HCT116 (cell line): ENCODE measurements around the gene EXD3.

Experiments used
- EZH2 ChIP-seq: fragments of 200-600 bp; sonication (generic); IDR thresholded peaks from 2 replicates; pipeline ENCODE4 v1.6.1; 2017; ENCODE audit warnings: antibody characterized with exemption, mixed run types
- POLR2AphosphoS5 ChIP-seq: IDR thresholded peaks from 2 replicates; pipeline ENCODE4 v1.6.1; 2011; ENCODE audit warnings: mild to moderate bottlenecking, low read depth, low read length, moderate library complexity
- TF ChIP-seq, protein P1 (sequence below): IDR thresholded peaks from 2 replicates; pipeline ENCODE4 v1.6.1; 2011; ENCODE audit warnings: mild to moderate bottlenecking, low read length, moderate library complexity; ENCODE audit not compliant: insufficient replicate concordance; ENCODE audit errors: extremely low read depth
- TF ChIP-seq, protein P2 (sequence below): IDR thresholded peaks from 2 replicates; pipeline ENCODE4 v1.6.1; 2012; ENCODE audit warnings: low read depth
- TF ChIP-seq, protein P3 (sequence below), 3 experiments: fragments of 200-600 bp in 1 of 3; sonication (generic) in 1 of 3; IDR thresholded peaks in 2 of 3; conservative IDR thresholded peaks in 1 of 3; 2 replicates each; pipeline ENCODE4 v1.5.1; 2012 to 2017; ENCODE audit warnings: low read depth in 2 of 3, low read length in 2 of 3, antibody characterized with exemption in 1 of 3, borderline replicate concordance in 1 of 3, control low read depth in 1 of 3, mild to moderate bottlenecking in 1 of 3, mixed read lengths in 1 of 3, mixed run types in 1 of 3, moderate library complexity in 1 of 3; ENCODE audit not compliant: insufficient read depth in 1 of 3
- TF ChIP-seq, protein P4 (sequence below): IDR thresholded peaks from 2 replicates; pipeline ENCODE4 v1.6.1; 2012

DNA sequence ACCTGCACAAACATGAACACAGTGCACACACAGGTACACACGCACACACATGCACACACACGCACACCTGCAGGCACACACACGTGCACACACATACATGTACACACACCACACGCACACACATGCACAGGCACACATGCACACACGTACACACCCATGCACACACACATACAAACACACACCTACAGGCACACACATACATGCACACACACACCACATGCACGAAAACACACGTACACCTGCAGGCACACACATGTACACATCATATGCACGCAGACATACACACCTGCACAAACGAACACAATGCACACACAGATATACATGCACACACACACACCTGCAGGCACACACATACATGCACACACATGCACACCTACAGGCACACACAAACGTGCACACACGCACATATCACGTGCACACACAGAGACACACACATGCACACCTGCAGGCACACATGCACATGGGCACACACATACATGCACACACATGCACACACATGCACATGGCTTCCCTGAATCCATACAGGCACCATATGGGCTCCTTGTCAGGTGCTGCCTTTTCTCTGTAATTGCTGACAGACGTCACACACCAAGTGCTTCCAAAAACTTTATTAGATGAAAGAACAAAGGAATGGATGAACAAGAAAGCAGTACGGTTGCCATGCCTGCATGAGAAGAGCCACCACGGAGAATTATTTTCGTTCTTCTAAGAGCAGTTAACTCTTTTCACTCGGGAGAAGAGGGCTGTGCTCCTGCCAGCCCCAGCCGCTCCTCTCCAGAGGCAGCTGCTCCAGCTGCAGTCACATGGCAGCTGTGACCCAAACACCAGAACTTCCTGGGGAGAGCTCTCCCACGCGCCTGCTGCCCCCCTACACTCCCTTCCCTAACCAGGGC lies 57.2 kb downstream of the EXD3 start:
- TF ChIP-seq EZH2: no peak
- TF ChIP-seq, protein P1, sequence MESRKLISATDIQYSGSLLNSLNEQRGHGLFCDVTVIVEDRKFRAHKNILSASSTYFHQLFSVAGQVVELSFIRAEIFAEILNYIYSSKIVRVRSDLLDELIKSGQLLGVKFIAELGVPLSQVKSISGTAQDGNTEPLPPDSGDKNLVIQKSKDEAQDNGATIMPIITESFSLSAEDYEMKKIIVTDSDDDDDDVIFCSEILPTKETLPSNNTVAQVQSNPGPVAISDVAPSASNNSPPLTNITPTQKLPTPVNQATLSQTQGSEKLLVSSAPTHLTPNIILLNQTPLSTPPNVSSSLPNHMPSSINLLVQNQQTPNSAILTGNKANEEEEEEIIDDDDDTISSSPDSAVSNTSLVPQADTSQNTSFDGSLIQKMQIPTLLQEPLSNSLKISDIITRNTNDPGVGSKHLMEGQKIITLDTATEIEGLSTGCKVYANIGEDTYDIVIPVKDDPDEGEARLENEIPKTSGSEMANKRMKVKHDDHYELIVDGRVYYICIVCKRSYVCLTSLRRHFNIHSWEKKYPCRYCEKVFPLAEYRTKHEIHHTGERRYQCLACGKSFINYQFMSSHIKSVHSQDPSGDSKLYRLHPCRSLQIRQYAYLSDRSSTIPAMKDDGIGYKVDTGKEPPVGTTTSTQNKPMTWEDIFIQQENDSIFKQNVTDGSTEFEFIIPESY: no peak
- TF ChIP-seq, protein P2, sequence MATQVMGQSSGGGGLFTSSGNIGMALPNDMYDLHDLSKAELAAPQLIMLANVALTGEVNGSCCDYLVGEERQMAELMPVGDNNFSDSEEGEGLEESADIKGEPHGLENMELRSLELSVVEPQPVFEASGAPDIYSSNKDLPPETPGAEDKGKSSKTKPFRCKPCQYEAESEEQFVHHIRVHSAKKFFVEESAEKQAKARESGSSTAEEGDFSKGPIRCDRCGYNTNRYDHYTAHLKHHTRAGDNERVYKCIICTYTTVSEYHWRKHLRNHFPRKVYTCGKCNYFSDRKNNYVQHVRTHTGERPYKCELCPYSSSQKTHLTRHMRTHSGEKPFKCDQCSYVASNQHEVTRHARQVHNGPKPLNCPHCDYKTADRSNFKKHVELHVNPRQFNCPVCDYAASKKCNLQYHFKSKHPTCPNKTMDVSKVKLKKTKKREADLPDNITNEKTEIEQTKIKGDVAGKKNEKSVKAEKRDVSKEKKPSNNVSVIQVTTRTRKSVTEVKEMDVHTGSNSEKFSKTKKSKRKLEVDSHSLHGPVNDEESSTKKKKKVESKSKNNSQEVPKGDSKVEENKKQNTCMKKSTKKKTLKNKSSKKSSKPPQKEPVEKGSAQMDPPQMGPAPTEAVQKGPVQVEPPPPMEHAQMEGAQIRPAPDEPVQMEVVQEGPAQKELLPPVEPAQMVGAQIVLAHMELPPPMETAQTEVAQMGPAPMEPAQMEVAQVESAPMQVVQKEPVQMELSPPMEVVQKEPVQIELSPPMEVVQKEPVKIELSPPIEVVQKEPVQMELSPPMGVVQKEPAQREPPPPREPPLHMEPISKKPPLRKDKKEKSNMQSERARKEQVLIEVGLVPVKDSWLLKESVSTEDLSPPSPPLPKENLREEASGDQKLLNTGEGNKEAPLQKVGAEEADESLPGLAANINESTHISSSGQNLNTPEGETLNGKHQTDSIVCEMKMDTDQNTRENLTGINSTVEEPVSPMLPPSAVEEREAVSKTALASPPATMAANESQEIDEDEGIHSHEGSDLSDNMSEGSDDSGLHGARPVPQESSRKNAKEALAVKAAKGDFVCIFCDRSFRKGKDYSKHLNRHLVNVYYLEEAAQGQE: no peak
- TF ChIP-seq, protein P3, sequence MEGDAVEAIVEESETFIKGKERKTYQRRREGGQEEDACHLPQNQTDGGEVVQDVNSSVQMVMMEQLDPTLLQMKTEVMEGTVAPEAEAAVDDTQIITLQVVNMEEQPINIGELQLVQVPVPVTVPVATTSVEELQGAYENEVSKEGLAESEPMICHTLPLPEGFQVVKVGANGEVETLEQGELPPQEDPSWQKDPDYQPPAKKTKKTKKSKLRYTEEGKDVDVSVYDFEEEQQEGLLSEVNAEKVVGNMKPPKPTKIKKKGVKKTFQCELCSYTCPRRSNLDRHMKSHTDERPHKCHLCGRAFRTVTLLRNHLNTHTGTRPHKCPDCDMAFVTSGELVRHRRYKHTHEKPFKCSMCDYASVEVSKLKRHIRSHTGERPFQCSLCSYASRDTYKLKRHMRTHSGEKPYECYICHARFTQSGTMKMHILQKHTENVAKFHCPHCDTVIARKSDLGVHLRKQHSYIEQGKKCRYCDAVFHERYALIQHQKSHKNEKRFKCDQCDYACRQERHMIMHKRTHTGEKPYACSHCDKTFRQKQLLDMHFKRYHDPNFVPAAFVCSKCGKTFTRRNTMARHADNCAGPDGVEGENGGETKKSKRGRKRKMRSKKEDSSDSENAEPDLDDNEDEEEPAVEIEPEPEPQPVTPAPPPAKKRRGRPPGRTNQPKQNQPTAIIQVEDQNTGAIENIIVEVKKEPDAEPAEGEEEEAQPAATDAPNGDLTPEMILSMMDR (IDR thresholded peaks at IDR 0.05 in 2 of 3, conservative IDR thresholded peaks at IDR 0.05 in 1 of 3; ENCODE audit: borderline replicate concordance in 1 of 3, insufficient read depth in 1 of 3, low read depth in 2 of 3, low read length in 2 of 3): no peak
- TF ChIP-seq POLR2AphosphoS5: no peak
- TF ChIP-seq, protein P4, sequence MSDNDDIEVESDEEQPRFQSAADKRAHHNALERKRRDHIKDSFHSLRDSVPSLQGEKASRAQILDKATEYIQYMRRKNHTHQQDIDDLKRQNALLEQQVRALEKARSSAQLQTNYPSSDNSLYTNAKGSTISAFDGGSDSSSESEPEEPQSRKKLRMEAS: no peak
